DND-41 (cell line): ENCODE results near the gene ALPL.

Source experiments
- EZH2 ChIP-seq: IDR thresholded peaks from 3 replicates; pipeline ENCODE4 v1.6.1; 2012; ENCODE audit warnings: borderline replicate concordance, low read depth, mild to moderate bottlenecking, moderate library complexity, low read length, inconsistent platforms; ENCODE audit not compliant: severe bottlenecking
- TF ChIP-seq, protein P1 (sequence below): IDR thresholded peaks from 2 replicates; pipeline ENCODE4 v1.5.1; 2012; ENCODE audit warnings: borderline replicate concordance, low read length, moderate library complexity, mild to moderate bottlenecking; ENCODE audit not compliant: poor library complexity, severe bottlenecking; ENCODE audit errors: extremely low read depth

DNA sequence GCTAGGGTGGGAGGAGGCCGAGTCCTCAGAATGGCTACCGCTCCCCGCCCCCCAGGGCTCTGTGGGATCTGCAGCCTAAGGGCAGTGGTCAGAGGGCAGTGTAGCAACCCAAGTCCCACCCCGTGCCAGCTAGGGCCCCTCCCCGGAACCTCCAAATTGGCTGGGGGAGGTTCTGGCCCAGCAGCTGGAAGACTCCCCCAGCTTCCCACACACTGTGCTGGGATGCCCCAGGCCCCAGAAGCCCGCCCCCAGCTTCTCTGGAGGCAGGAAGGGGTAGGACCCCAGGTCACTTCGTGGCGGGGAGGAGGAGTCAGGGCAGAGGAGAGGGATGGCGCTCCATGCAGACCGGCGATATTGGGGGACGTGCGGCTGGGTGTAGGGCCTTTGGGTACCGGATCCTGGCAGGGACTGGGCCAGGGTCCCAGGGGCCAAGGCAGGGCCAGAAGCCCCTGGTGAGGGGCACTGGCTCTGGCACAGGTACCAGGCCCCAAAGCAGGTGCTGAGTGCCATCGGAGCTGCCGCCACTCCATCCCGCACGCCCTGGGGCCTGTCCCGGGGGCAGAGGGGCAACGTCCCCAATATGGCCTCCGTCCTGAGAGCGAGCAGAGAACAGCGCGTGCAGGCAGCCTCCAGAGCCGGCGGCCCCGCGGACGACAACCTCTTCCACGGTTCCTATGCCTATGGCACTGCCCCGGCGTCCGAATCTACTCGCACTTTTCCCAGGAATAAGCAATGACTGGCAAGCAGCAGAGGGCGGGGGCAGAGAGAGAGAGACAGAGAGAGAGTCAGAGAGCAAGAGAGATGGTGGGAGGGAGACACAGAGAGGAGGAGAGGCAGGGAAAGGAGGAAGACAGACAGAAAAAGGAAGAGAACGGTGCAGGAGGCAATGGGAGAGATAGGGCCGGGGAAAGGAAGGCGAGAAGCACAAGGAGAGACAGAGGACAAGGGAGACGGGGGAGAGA lies 94.2 kb downstream of the ALPL start:
- TF ChIP-seq, protein P1, sequence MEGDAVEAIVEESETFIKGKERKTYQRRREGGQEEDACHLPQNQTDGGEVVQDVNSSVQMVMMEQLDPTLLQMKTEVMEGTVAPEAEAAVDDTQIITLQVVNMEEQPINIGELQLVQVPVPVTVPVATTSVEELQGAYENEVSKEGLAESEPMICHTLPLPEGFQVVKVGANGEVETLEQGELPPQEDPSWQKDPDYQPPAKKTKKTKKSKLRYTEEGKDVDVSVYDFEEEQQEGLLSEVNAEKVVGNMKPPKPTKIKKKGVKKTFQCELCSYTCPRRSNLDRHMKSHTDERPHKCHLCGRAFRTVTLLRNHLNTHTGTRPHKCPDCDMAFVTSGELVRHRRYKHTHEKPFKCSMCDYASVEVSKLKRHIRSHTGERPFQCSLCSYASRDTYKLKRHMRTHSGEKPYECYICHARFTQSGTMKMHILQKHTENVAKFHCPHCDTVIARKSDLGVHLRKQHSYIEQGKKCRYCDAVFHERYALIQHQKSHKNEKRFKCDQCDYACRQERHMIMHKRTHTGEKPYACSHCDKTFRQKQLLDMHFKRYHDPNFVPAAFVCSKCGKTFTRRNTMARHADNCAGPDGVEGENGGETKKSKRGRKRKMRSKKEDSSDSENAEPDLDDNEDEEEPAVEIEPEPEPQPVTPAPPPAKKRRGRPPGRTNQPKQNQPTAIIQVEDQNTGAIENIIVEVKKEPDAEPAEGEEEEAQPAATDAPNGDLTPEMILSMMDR: no peak
- no peak for TF ChIP-seq EZH2
